Right lobe of liver (tissue), 6 donors: Measurements from ENCODE around the gene HHIP. TPM values are rescaled to one million over a fixed set of nuclear protein-coding genes. Genes with fewer than 3 reads are reported as not detected.

Source experiments
- ATAC-seq, 4 donors: fragments of 200-7000 bp; cut with Tn5 transposase; one replicate each; pipeline ENCODE4 v1.9.1; 2020; ENCODE audit warnings: mild to moderate bottlenecking in 4 of 4, moderate library complexity in 4 of 4
- DNase-seq, 3 donors: peaks; one replicate each; pipeline ENCODE4 v3.0.0-alpha.2; 2020
- H3K27ac ChIP-seq, 3 donors: fragments of 200-600 bp; one replicate each; pipeline ENCODE4 v1.8.0; 2022
- H3K27me3 ChIP-seq, 2 donors: fragments of 200-600 bp; one replicate each; pipeline ENCODE4 v1.8.0; 2022
- H3K36me3 ChIP-seq, 4 donors: fragments of 200-600 bp; sonication (generic) in 1 of 4; one replicate each; pipeline versions ENCODE4 v1.5.1 to v1.8.0; 2017 to 2022; ENCODE audit warnings: control low read depth in 1 of 4
- H3K4me1 ChIP-seq, 4 donors: fragments of 200-600 bp; sonication (generic) in 1 of 4; one replicate each; pipeline versions ENCODE4 v1.5.1 to v1.8.0; 2017 to 2022; ENCODE audit warnings: control low read depth in 1 of 4
- H3K4me3 ChIP-seq, 3 donors: fragments of 200-600 bp; one replicate each; pipeline ENCODE4 v1.8.0; 2022
- H3K9me3 ChIP-seq, 4 donors: fragments of 200-600 bp; sonication (generic) in 1 of 4; one replicate each; pipeline versions ENCODE4 v1.5.1 to v1.8.0; 2017 to 2022; ENCODE audit warnings: control low read depth in 1 of 4
- POLR2A ChIP-seq: fragments of 450-650 bp; IDR thresholded peaks from one replicate; pipeline ENCODE4 v1.6.1; 2017; ENCODE audit warnings: antibody characterized with exemption, mild to moderate bottlenecking
- WGBS: methylation state at CpG from one replicate; pipeline ENCODE4 v1.1.6; 2018; ENCODE audit warnings: low coverage, low lambda C conversion rate; ENCODE audit not compliant: insufficient coverage; ENCODE audit errors: missing lambda C conversion rate; 5-methylcytosine and 5-hydroxymethylcytosine counted together
- intact Hi-C, 2 donors: fragments of 100-400 bp; cut with DNase I; formaldehyde crosslinking; loops; one replicate each; pipeline versions ENCODE4 v1.11.2 to v1.14.1; 2022
- total RNA-seq, 6 experiments: library from RNA; depleted of rRNA in 2 of 6; stranded (reverse); fragments of >200 nt in 2 of 6; fragmentation: NEBNext Ultra II Directional in 3 of 6; extraction: Animal tissue kit (Norgen Biotek cat#: 25700) in 3 of 6; gene quantifications; one replicate each; pipeline versions ENCODE4 v1.1.0 to v1.2.4, GENCODE V29; 2016 to 2023
- TF ChIP-seq, protein P1 (sequence below), 4 donors: fragments of 200-600 bp in 3 of 4; fragments of 450-650 bp in 1 of 4; IDR thresholded peaks; one replicate each; pipeline versions ENCODE4 v1.5.1 to v1.8.0; 2016 to 2022; ENCODE audit warnings: antibody characterized with exemption in 4 of 4, mild to moderate bottlenecking in 2 of 4
- donor health status: DM: no; HTN: yes; CAD: no.
- donor health status: DM: no; HTN: no; CAD: no.
- donor health status: DM: no; HTN: no; CAD: no.
- donor health status: DM: no; HTN: yes; CAD: no.
- donor health status: DM: no; HTN: yes; CAD: no.

HHIP gene
- total RNA-seq, 6 experiments from 2014 or later: 3.3 to 17.5 (median 6.3) TPM

DNA sequence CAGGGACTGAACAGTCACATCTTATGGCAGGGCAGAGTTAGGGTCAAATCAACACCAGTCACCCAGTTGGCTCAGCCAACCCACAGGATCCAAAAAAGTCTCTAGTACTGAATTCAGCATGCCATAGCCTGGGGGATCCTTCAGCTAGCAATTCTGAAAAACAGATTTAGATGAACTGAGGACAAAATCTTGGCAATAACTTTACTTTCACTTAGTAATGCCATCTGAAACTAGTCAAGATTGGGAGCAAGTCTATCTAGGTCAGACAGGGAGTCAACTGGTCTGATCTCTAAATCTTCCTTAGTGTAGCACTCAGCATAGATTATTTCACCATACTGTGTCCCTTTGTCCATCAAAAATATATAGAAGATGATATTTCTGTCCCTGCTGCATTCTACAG, 76.0 kb downstream of the HHIP start:
- Histone ChIP-seq H3K27ac (no peak overlapping the region), H3K4me3 (no peak overlapping the region), H3K4me1 (no peaks in the 10 kb centered on the region), H3K9me3 (no peaks in the 10 kb centered on the region), H3K27me3 (no peaks in the 10 kb centered on the region), H3K36me3 (no peaks in the 10 kb centered on the region)
- intact Hi-C loops: no loop called here
- ATAC-seq (no peak), DNase-seq (no peak)
- TF ChIP-seq, protein P1, sequence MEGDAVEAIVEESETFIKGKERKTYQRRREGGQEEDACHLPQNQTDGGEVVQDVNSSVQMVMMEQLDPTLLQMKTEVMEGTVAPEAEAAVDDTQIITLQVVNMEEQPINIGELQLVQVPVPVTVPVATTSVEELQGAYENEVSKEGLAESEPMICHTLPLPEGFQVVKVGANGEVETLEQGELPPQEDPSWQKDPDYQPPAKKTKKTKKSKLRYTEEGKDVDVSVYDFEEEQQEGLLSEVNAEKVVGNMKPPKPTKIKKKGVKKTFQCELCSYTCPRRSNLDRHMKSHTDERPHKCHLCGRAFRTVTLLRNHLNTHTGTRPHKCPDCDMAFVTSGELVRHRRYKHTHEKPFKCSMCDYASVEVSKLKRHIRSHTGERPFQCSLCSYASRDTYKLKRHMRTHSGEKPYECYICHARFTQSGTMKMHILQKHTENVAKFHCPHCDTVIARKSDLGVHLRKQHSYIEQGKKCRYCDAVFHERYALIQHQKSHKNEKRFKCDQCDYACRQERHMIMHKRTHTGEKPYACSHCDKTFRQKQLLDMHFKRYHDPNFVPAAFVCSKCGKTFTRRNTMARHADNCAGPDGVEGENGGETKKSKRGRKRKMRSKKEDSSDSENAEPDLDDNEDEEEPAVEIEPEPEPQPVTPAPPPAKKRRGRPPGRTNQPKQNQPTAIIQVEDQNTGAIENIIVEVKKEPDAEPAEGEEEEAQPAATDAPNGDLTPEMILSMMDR (IDR thresholded peaks at IDR 0.05): no peak
- no peak for TF ChIP-seq POLR2A

DNA sequence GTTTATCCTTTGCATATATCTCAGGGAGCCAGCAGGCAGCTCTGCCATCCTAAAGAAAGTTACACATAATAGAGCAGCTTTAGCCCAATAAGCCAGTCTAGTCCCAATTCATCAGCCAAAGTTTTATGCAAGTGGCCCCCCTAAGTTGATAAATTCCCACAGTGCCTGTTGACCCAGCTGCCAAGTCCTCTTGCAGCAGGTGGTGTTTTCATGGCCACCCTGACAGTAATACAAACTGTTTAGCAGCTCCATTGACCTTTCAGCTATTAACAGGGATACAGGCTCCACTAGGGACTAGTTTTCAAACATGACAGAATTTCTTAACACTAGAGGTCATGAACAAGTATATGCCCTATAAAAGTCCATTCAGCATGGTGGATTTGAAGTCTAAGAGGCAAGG, 77.5 kb downstream of the HHIP start:
- no peak for TF ChIP-seq POLR2A
- TF ChIP-seq, protein P1 (IDR thresholded peaks at IDR 0.05): no peak
- Histone ChIP-seq H3K27me3 (no peaks in the 10 kb centered on the region), H3K4me3 (no peak overlapping the region), H3K36me3 (no peaks in the 10 kb centered on the region), H3K4me1 (no peaks in the 10 kb centered on the region), H3K27ac (no peak overlapping the region), H3K9me3 (no peaks in the 10 kb centered on the region)
- intact Hi-C loops: no loop called here
- ATAC-seq (no peak), DNase-seq (no peak)

DNA sequence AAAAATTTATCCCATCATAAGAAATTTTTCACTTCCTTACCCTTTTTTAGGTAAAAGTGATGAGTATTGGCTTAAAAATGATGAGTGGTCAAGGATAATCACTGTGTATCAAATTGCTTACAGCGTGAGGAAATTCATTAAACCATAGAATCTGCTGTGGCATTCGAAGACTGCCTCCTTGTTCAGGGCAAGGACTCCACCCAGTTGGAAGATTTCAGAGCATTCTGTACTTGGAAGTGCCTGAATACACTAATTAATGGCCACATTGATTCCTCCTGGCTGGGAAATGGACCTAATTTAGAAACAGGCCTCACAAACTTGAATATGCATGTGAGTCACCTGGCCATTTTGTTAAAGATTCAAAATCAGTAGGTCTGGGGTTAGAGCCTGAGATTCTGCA, 83.2 kb downstream of the HHIP start:
- Histone ChIP-seq H3K4me3 (no peak overlapping the region), H3K36me3 (no peaks in the 10 kb centered on the region), H3K9me3 (no peaks in the 10 kb centered on the region), H3K4me1 (no peaks in the 10 kb centered on the region), H3K27ac (no peak overlapping the region), H3K27me3 (no peaks in the 10 kb centered on the region)
- TF ChIP-seq POLR2A: no peak
- TF ChIP-seq, protein P1 (IDR thresholded peaks at IDR 0.05): no peak
- no peak for DNase-seq
- intact Hi-C loops: no loop called here
- ATAC-seq: no peak
- WGBS: 65% methylated on average over 2 of the region's 2 CpGs

DNA sequence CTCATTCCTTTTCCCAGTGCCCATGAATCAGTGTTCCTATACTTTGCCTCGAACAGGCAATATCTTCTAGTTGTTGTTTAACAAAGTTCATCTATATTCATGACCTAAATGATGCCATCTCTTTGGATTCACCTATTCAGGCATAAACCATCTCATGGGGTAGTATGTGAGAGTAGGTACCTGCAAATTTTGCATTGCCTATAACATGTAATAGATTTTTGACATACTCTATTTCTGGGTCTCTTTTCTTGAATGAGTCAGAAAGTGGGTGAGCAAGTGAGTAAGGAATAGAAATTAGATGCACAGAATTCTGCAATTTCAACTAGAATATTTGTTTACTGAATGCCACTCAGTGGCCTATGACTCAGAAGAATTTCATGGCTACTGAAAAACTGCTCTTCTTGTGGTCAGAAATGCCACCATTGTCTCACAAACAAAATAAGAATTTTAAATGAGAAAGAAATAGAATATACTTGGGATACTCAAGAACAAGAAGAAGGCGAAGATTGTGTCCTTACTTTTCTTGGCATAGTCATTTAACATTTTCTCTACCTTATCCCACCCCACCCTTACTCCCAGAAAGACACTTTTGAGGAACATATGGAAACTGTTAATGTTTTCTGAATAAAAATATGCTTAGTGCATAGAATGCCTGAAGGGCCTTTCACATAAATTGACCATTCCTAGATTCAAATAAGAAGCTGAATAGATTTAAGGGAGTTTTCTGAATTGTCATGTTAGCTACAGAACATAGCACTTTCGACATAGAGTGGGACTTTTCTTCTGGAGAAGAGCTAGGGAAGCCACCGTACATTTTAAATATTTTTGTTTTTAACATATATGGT, 86.8 kb downstream of the HHIP start:
- intact Hi-C loops: no loop called here
- H3K4me1 ChIP-seq: no peaks in the 10 kb centered on the region
- H3K4me3 ChIP-seq: no peak overlapping the region
- DNase-seq (no peak), ATAC-seq (no peak)
- H3K36me3 ChIP-seq: no peaks in the 10 kb centered on the region
- WGBS: 56% methylated on average over 4 of the region's 4 CpGs
- no peak for TF ChIP-seq POLR2A
- no peak overlapping the region for H3K27ac ChIP-seq
- H3K27me3 ChIP-seq: no peaks in the 10 kb centered on the region
- H3K9me3 ChIP-seq: no peaks in the 10 kb centered on the region

DNA sequence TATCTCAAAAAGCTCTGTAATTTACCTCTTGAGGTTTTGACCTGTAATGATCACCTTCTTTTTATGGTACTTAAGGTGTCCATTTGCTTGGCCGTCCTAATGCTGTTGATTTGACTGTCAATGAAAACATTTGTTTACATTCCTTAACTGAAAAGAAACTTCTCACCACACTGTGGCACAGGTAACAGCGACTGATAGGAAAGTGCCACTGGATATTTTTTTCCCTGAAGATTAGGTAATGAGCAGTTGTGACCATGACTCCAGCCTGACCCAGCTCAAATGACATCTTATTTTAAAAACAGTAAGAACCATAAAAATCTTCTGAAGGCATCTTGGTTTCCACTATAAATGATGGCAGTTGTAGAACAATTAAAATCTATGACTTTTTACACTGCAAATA, 87.6 kb downstream of the HHIP start:
- TF ChIP-seq, protein P1 (IDR thresholded peaks at IDR 0.05): no peak
- TF ChIP-seq POLR2A: no peak
- intact Hi-C loops: no loop called here
- Histone ChIP-seq H3K27ac (no peak overlapping the region), H3K4me3 (no peak overlapping the region), H3K9me3 (no peaks in the 10 kb centered on the region), H3K27me3 (no peaks in the 10 kb centered on the region), H3K4me1 (no peaks in the 10 kb centered on the region), H3K36me3 (no peaks in the 10 kb centered on the region)
- 47% methylated on average over 2 of the region's 2 CpGs for whole genome bisulfite sequencing
- no peak for DNase-seq
- no peak for ATAC-seq
